ENCODE data around the gene SEM1. TPM values are rescaled to one million over a fixed set of nuclear protein-coding genes. Genes with fewer than 3 reads are reported as not detected.

The SEM1 gene
- total and polyA plus RNA-seq, 2 of the 8 experiments (the other 6 are each of a cell fraction or from before 2014, with no cell fraction given): 20.8 to 75.3 TPM

DNA sequence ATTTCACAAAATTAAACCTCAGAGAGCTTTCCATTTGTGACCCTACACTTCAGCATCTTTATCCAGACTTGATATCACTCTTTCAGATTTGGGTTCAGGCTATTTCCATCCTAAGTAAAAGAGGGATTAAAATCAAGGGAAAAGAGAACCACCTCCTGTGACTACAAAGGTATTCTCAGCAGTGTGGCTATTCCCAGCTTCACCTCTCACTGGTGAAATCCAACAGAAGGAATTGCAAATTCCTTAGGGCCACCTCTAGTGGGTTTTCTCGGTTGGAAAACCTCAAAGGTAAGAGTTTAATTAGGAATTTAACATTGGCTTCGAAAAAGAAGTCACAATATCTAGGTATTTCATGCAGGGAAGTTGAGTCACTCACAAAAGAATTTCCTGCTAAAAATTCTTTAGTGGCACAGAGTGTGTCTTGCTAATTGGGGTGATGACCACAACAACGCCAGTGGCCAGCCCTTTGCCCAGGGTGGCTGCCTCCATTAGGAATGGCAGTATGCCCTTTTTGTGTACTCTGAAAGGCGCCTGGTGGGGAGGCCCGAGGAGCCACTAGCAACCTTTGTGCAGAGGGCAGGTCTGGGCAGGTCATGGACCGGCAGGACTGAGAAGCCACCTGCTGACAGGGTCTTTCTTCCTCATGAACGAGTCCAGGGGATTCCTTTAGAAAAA, 52.2 kb downstream of the SEM1 start:
- 43% methylated on average over 7 of the region's 7 CpGs; no CpG with 5 or more reads in 1 of the 2 experiments for WGBS, 2 experiments (ENCODE audit: extremely low coverage in 1 of 2, insufficient coverage in 1 of 2, insufficient read length in 1 of 2, insufficient replicate concordance in 2 of 2, low coverage in 1 of 2, low lambda C conversion rate in 2 of 2, missing lambda C conversion rate in 1 of 2)
- Histone ChIP-seq H3K9me3 (ENCODE audit: insufficient read depth in 2 of 2, low read depth in 1 of 2, low read length in 1 of 2) (no peaks in the 10 kb centered on the region), H3K9ac (replicated peaks in 1 of 4; ENCODE audit: extremely low read depth in 1 of 4, low read depth in 3 of 4, low read length in 3 of 4) (no peak overlapping the region), H3K79me1 (ENCODE audit: low read depth, low read length) (no peaks in the 10 kb centered on the region), H4K91ac (replicated peaks; ENCODE audit: insufficient read length, low read length) (no peak overlapping the region), H3K18ac (ENCODE audit: extremely low read depth, low read length) (no peak overlapping the region), H3K36me3 (ENCODE audit: control insufficient read depth in 2 of 4, insufficient read depth in 4 of 4, low read length in 3 of 4) (no peaks in the 10 kb centered on the region), H3K23ac (ENCODE audit: insufficient read length) (no peak overlapping the region), H3K56ac (replicated peaks; ENCODE audit: insufficient read length, low read depth, low read length) (no peak overlapping the region), H3K27ac (ENCODE audit: low read depth, low read length) (0 out of 2 replicates have a peak overlapping the region, but pooled peaks have one; percentile 16), H4K8ac (ENCODE audit: extremely low read depth, insufficient read depth, low read length) (no peak overlapping the region), H2BK120ac (replicated peaks; ENCODE audit: low read depth, low read length) (no peak overlapping the region), H3K4ac (replicated peaks; ENCODE audit: insufficient read length, low read depth, low read length) (no peak overlapping the region), H2BK20ac (ENCODE audit: low read length) (no peak overlapping the region), H4K20me1 (replicated peaks in 1 of 2; ENCODE audit: control insufficient read depth in 1 of 2, insufficient read depth in 2 of 2, low read length in 2 of 2) (no peaks in the 10 kb centered on the region), H3K14ac (ENCODE audit: insufficient read length) (no peak overlapping the region), H3K4me3 (ENCODE audit: extremely low read depth in 1 of 4, insufficient read depth in 2 of 4, low read depth in 3 of 4, low read length in 4 of 4) (no peak overlapping the region), H3K27me3 (replicated peaks in 1 of 4; ENCODE audit: control insufficient read depth in 3 of 4, extremely low read depth in 1 of 4, insufficient read depth in 3 of 4, low read length in 3 of 4) (no peaks in the 10 kb centered on the region), H4K5ac (ENCODE audit: insufficient read length, low read depth, low read length) (no peak overlapping the region), H2BK12ac (ENCODE audit: low read depth, low read length) (no peak overlapping the region), H3K4me1 (replicated peaks in 1 of 4; ENCODE audit: control insufficient read depth in 3 of 4, insufficient read depth in 4 of 4, low read length in 3 of 4) (peaks cover 0 to 7% (median under 1%) of the 10 kb centered on the region in 4 experiments; a peak in 5 of 7 replicates), H2BK15ac (ENCODE audit: low read length) (no peak overlapping the region), H3K23me2 (ENCODE audit: low read depth, low read length) (no peaks in the 10 kb centered on the region), H2AFZ (ENCODE audit: low read length) (no peak overlapping the region), H2AK5ac (ENCODE audit: low read depth, low read length) (no peak overlapping the region), H2BK5ac (ENCODE audit: low read depth, low read length) (0 out of 2 replicates have a peak overlapping the region, but pooled peaks have one; percentile 14), H3K79me2 (ENCODE audit: control insufficient read depth in 1 of 2, insufficient read depth in 2 of 2, low read length in 2 of 2) (no peaks in the 10 kb centered on the region), H3K4me2 (ENCODE audit: insufficient read depth in 1 of 2, low read depth in 2 of 2, low read length in 2 of 2) (peak overlapping the region in 1 of 2 experiments; percentile 37; a peak in 1 of 4 replicates)
- ChIA-PET POLR2A (ENCODE audit: partially characterized antibody) (interaction anchor here (0.7 kb wide), 1 partner anchor 366 kb away, joined by 3 read pairs; no protein-coding TSS in a partner anchor), CTCF (ENCODE audit: partially characterized antibody) (interaction anchor here (0.8 kb wide), 1 partner anchor 162 kb away, joined by 3 read pairs; no protein-coding TSS in a partner anchor)
- peak; percentile 41 to 57 for DNase-seq (ENCODE audit: low read depth in 1 of 2, low spot score in 2 of 2)
- peak; percentile 79 for TF ChIP-seq CTBP2 (IDR thresholded peaks at IDR 0.05; ENCODE audit: borderline replicate concordance, insufficient read depth, insufficient read length, low read length)
- TF ChIP-seq, protein P1, sequence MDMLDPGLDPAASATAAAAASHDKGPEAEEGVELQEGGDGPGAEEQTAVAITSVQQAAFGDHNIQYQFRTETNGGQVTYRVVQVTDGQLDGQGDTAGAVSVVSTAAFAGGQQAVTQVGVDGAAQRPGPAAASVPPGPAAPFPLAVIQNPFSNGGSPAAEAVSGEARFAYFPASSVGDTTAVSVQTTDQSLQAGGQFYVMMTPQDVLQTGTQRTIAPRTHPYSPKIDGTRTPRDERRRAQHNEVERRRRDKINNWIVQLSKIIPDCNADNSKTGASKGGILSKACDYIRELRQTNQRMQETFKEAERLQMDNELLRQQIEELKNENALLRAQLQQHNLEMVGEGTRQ (IDR thresholded peaks at IDR 0.05; ENCODE audit: low read length): no peak
- TF ChIP-seq CHD1 (IDR thresholded peaks at IDR 0.05; ENCODE audit: low read depth, low read length): no peak
- no peak for TF ChIP-seq SP4 (IDR thresholded peaks at IDR 0.05; ENCODE audit: low read length)
- TF ChIP-seq TBP (IDR thresholded peaks at IDR 0.05; ENCODE audit: low read depth, low read length): no peak
- no peak for TF ChIP-seq TCF12 (IDR thresholded peaks at IDR 0.05; ENCODE audit: low read depth, low read length)
- peak; percentile 36 for FAIRE-seq
